ENCODE measurements around the gene GNA14.
A peak's percentile ranks its signal among the peaks of the same experiment; 100 is the strongest.

The GNA14 gene

GRCh38 chr9:77472646-77473045, 175.5 kb downstream of the GNA14 start:
- DNase-seq = no peak
- Histone ChIP-seq H3K4me2 (ENCODE audit: low read length) (no peak overlapping the region), H3K14ac (ENCODE audit: low read length) (no peak overlapping the region), H3K9ac (ENCODE audit: low read length) (no peak overlapping the region), H3K36me3 (ENCODE audit: control insufficient read depth in 1 of 2, insufficient read depth in 2 of 2, low read length in 2 of 2) (no peaks in the 10 kb centered on the region), H4K12ac (ENCODE audit: low read depth, low read length) (no peak overlapping the region), H2BK12ac (ENCODE audit: low read length) (no peak overlapping the region), H3K27ac (ENCODE audit: low read depth, low read length) (no peak overlapping the region), H3K27me3 (ENCODE audit: insufficient read depth, low read length) (no peaks in the 10 kb centered on the region), H2AK5ac (ENCODE audit: low read length) (no peak overlapping the region), H2AFZ (ENCODE audit: insufficient read depth, low read length, poor library complexity) (no peak overlapping the region), H3K23ac (ENCODE audit: low read length) (no peak overlapping the region), H3K4me3 (ENCODE audit: low read depth, low read length) (no peak overlapping the region), H3K79me2 (ENCODE audit: control insufficient read depth, insufficient read depth, low read length, poor library complexity) (no peaks in the 10 kb centered on the region), H4K91ac (ENCODE audit: low read depth, low read length) (no peak overlapping the region), H3K79me1 (ENCODE audit: low read length) (no peaks in the 10 kb centered on the region), H3K18ac (ENCODE audit: low read length) (no peak overlapping the region), H2BK120ac (ENCODE audit: insufficient read depth, low read length, poor library complexity) (no peak overlapping the region), H3K9me3 (ENCODE audit: insufficient read depth, low read depth, low read length) (no peaks in the 10 kb centered on the region), H2BK5ac (ENCODE audit: low read depth, low read length, poor library complexity) (no peak overlapping the region), H3K4me1 (ENCODE audit: control insufficient read depth in 1 of 2, insufficient read depth in 2 of 2, low read length in 2 of 2) (peaks cover 0 to 4% of the 10 kb centered on the region in 2 experiments), H3K4ac (ENCODE audit: low read depth, low read length) (no peak overlapping the region), H4K8ac (ENCODE audit: low read depth, low read length) (no peak overlapping the region)
- no CpG with 5 or more reads among the region's 3 CpGs for WGBS (ENCODE audit: extremely low coverage, insufficient coverage, insufficient read length)

GRCh38 chr9:77471572-77471971, 176.6 kb downstream of the GNA14 start:
- Histone ChIP-seq H2BK120ac (ENCODE audit: insufficient read depth, low read length, poor library complexity) (no peak overlapping the region), H3K4me3 (ENCODE audit: low read depth, low read length) (no peak overlapping the region), H3K79me1 (ENCODE audit: low read length) (no peaks in the 10 kb centered on the region)

DNA sequence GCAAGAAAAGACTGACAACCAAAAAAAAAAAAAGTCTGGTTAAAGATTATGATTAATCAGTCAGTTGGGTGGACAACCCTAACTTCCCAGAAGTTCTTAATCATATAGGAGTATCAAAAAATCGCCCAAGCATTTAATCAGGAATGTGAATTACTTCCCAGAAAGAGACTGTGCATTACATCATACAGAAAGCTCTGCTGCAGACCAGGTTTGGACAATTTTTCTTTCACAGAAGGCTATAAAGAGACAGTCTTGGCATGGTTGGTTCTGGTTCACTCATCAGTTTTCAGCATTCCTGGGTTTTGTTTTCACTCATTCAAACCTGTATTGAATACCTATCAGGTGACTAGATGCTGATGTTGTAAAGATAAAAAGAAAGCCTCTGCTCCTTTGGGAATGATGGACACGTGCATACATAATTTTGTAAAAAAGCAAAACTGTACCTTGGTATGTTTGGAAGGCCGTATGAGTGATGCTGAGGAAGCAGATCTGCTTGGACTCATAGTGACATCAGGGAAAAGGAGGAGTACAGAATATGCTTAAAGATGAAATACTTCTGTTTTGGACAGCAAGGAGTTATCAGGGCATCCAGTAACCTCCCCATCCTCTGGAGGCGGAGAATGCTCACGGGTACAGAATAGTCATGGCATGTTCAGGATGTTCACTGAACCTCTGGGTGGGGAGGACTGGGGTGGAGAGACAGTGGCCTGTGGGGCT, 178.4 kb downstream of the GNA14 start:
- Histone ChIP-seq H4K12ac (ENCODE audit: low read depth, low read length) (no peak overlapping the region), H3K79me1 (ENCODE audit: low read length) (no peaks in the 10 kb centered on the region)

More at GRCh38 chr9:77471572-77471971, 176.6 kb downstream of the GNA14 start:
- no peak overlapping the region for H3K4ac ChIP-seq (ENCODE audit: low read depth, low read length)
- WGBS (ENCODE audit: extremely low coverage, insufficient coverage, insufficient read length) = no CpG with 5 or more reads among the region's 3 CpGs
- no peaks in the 10 kb centered on the region for H3K79me2 ChIP-seq (ENCODE audit: control insufficient read depth, insufficient read depth, low read length, poor library complexity)
- peaks cover 5 to 7% of the 10 kb centered on the region in 2 experiments for H3K4me1 ChIP-seq (ENCODE audit: control insufficient read depth in 1 of 2, insufficient read depth in 2 of 2, low read length in 2 of 2)
- peak overlapping the region; percentile 28 for H3K23ac ChIP-seq (ENCODE audit: low read length)
- no peaks in the 10 kb centered on the region for H3K27me3 ChIP-seq (ENCODE audit: insufficient read depth, low read length)
- H2BK5ac ChIP-seq (ENCODE audit: low read depth, low read length, poor library complexity) = no peak overlapping the region
- H3K27ac ChIP-seq (ENCODE audit: low read depth, low read length) = no peak overlapping the region
- H3K9ac ChIP-seq (ENCODE audit: low read length) = no peak overlapping the region
- no peak overlapping the region for H2BK12ac ChIP-seq (ENCODE audit: low read length)
- DNase-seq = no peak
- H3K9me3 ChIP-seq (ENCODE audit: insufficient read depth, low read depth, low read length) = no peaks in the 10 kb centered on the region
- H2AFZ ChIP-seq (ENCODE audit: insufficient read depth, low read length, poor library complexity) = no peak overlapping the region
- H3K14ac ChIP-seq (ENCODE audit: low read length) = no peak overlapping the region
- H3K18ac ChIP-seq (ENCODE audit: low read length) = no peak overlapping the region
- no peaks in the 10 kb centered on the region for H3K36me3 ChIP-seq (ENCODE audit: control insufficient read depth in 1 of 2, insufficient read depth in 2 of 2, low read length in 2 of 2)
- H3K4me2 ChIP-seq (ENCODE audit: low read length) = no peak overlapping the region
- no peak overlapping the region for H4K8ac ChIP-seq (ENCODE audit: low read depth, low read length)
- no peak overlapping the region for H4K12ac ChIP-seq (ENCODE audit: low read depth, low read length)
- H2AK5ac ChIP-seq (ENCODE audit: low read length) = no peak overlapping the region
- H4K91ac ChIP-seq (ENCODE audit: low read depth, low read length) = no peak overlapping the region

DNA sequence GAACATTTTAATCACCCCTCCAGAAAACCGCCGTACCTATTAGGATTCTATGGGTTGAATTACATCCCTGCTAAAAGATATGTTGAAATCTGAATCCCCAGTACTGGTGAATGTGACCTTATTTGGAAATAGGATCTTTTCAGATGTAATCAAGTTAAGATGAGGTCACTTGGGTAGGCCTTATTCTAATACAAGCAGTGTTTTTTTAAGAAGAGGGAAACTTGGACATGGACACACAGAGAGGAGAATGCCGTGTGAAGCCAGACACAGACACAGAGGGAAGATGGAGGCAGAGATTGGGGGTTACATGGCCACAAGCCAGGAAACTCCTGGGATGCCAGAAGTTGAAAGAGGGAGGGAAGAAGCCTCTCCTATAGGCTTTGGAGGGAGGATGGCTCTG, 183.5 kb downstream of the GNA14 start:
- H4K12ac ChIP-seq (ENCODE audit: low read depth, low read length) = no peak overlapping the region
- H3K4ac ChIP-seq (ENCODE audit: low read depth, low read length) = no peak overlapping the region
- no peaks in the 10 kb centered on the region for H3K79me2 ChIP-seq (ENCODE audit: control insufficient read depth, insufficient read depth, low read length, poor library complexity)
- H3K23ac ChIP-seq (ENCODE audit: low read length) = no peak overlapping the region
- H2AK5ac ChIP-seq (ENCODE audit: low read length) = no peak overlapping the region
- no peaks in the 10 kb centered on the region for H3K36me3 ChIP-seq (ENCODE audit: control insufficient read depth in 1 of 2, insufficient read depth in 2 of 2, low read length in 2 of 2)
- no peak overlapping the region for H3K4me2 ChIP-seq (ENCODE audit: low read length)
- H2BK12ac ChIP-seq (ENCODE audit: low read length) = no peak overlapping the region
- no peak overlapping the region for H3K14ac ChIP-seq (ENCODE audit: low read length)
- H3K9me3 ChIP-seq (ENCODE audit: insufficient read depth, low read depth, low read length) = peaks cover 2% of the 10 kb centered on the region
- no peak overlapping the region for H4K91ac ChIP-seq (ENCODE audit: low read depth, low read length)
- no peak overlapping the region for H4K8ac ChIP-seq (ENCODE audit: low read depth, low read length)
- no peak overlapping the region for H3K9ac ChIP-seq (ENCODE audit: low read length)
- DNase-seq = no peak
- H2BK5ac ChIP-seq (ENCODE audit: low read depth, low read length, poor library complexity) = no peak overlapping the region
- no peak overlapping the region for H3K27ac ChIP-seq (ENCODE audit: low read depth, low read length)
- no peak overlapping the region for H3K4me3 ChIP-seq (ENCODE audit: low read depth, low read length)
- no peak overlapping the region for H2AFZ ChIP-seq (ENCODE audit: insufficient read depth, low read length, poor library complexity)
- no peaks in the 10 kb centered on the region for H3K27me3 ChIP-seq (ENCODE audit: insufficient read depth, low read length)
- no peaks in the 10 kb centered on the region for H3K79me1 ChIP-seq (ENCODE audit: low read length)
- H2BK120ac ChIP-seq (ENCODE audit: insufficient read depth, low read length, poor library complexity) = no peak overlapping the region
- H3K18ac ChIP-seq (ENCODE audit: low read length) = no peak overlapping the region
- peaks cover 3 to 6% of the 10 kb centered on the region in 2 experiments for H3K4me1 ChIP-seq (ENCODE audit: control insufficient read depth in 1 of 2, insufficient read depth in 2 of 2, low read length in 2 of 2)
- no CpG with 5 or more reads among the region's 3 CpGs for WGBS (ENCODE audit: extremely low coverage, insufficient coverage, insufficient read length)

More for the DNA sequence above, 178.4 kb downstream of the GNA14 start:
- Histone ChIP-seq H3K9me3 (ENCODE audit: insufficient read depth, low read depth, low read length) (no peaks in the 10 kb centered on the region), H2BK120ac (ENCODE audit: insufficient read depth, low read length, poor library complexity) (no peak overlapping the region), H3K14ac (ENCODE audit: low read length) (no peak overlapping the region), H3K4ac (ENCODE audit: low read depth, low read length) (no peak overlapping the region), H4K8ac (ENCODE audit: low read depth, low read length) (no peak overlapping the region), H3K18ac (ENCODE audit: low read length) (no peak overlapping the region), H3K79me2 (ENCODE audit: control insufficient read depth, insufficient read depth, low read length, poor library complexity) (no peaks in the 10 kb centered on the region), H2BK12ac (ENCODE audit: low read length) (no peak overlapping the region), H4K91ac (ENCODE audit: low read depth, low read length) (no peak overlapping the region), H3K36me3 (ENCODE audit: control insufficient read depth in 1 of 2, insufficient read depth in 2 of 2, low read length in 2 of 2) (no peaks in the 10 kb centered on the region), H3K27me3 (ENCODE audit: insufficient read depth, low read length) (no peaks in the 10 kb centered on the region), H3K23ac (ENCODE audit: low read length) (no peak overlapping the region), H3K4me2 (ENCODE audit: low read length) (no peak overlapping the region), H3K27ac (ENCODE audit: low read depth, low read length) (no peak overlapping the region), H3K4me1 (ENCODE audit: control insufficient read depth in 1 of 2, insufficient read depth in 2 of 2, low read length in 2 of 2) (peaks cover 6 to 7% of the 10 kb centered on the region in 2 experiments), H2AFZ (ENCODE audit: insufficient read depth, low read length, poor library complexity) (no peak overlapping the region), H3K4me3 (ENCODE audit: low read depth, low read length) (no peak overlapping the region), H3K9ac (ENCODE audit: low read length) (no peak overlapping the region), H2AK5ac (ENCODE audit: low read length) (no peak overlapping the region), H2BK5ac (ENCODE audit: low read depth, low read length, poor library complexity) (no peak overlapping the region)
- DNase-seq = peak in 1 of 2 donors; percentile 13
- WGBS (ENCODE audit: extremely low coverage, insufficient coverage, insufficient read length) = no CpG with 5 or more reads among the region's 5 CpGs

All from trophoblast cell (in vitro differentiated cells and primary cell).